HCT116 (cell line): ENCODE results near the gene GBX1. TPM values are rescaled to one million over a fixed set of nuclear protein-coding genes. Genes with fewer than 3 reads are reported as not detected.

Source experiments
- ATAC-seq: fragments of 200-7000 bp; cut with Tn5 transposase; 2 replicates; pipeline ENCODE4 v1.9.1; 2020; ENCODE audit warnings: mild to moderate bottlenecking, moderate library complexity
- BruUV-seq: library from RNA; stranded (reverse); fragments of 400-500 nt; replicated peaks from 2 replicates; lab custom pipeline; 2021; lab: Mats Ljungman, UMichigan
- CTCF ChIA-PET: fragments of 300-600 bp; sonication (Branson Sonifier 250); formaldehyde crosslinking; loops from one replicate; lab custom pipeline; 2021; ENCODE audit warnings: antibody characterized with exemption; lab: Charles Lee
- POLR2A ChIA-PET: fragments of 300-600, 350-600 bp; sonication (Branson Sonifier 250); formaldehyde crosslinking; loops from one replicate; lab custom pipeline; 2021; ENCODE audit warnings: antibody characterized with exemption; lab: Charles Lee
- RAD21 ChIA-PET, 2 experiments: fragments of 300-600 bp; sonication (Branson Sonifier 250); formaldehyde crosslinking; loops; one replicate each; lab custom pipeline; 2023; ENCODE audit warnings: low total read pairs in 2 of 2; ENCODE audit not compliant: uncharacterized antibody in 2 of 2, unreplicated experiment in 2 of 2, low non-redundant PET in 1 of 2; lab: Charles Lee
- DNase-seq: peaks from one replicate; pipeline ENCODE4 v3.0.0-alpha.2; 2010; ENCODE audit warnings: low read depth, low spot score
- H2AFZ ChIP-seq: fragments of 200-600 bp; shearing (Covaris generic), sonication (generic); 2 replicates; pipeline ENCODE4 v1.6.1; 2017; ENCODE audit warnings: low read depth, mixed run types, mixed read lengths, antibody characterized with exemption, low read length; ENCODE audit not compliant: poor library complexity, severe bottlenecking
- H3K27ac ChIP-seq: 2 replicates; pipeline ENCODE4 v1.5.1; 2012; ENCODE audit warnings: low read depth, low read length
- H3K27me3 ChIP-seq: fragments of 200-600 bp; sonication (generic); 2 replicates; pipeline ENCODE4 v1.6.1; 2016; ENCODE audit warnings: mixed run types, low read length, mixed read lengths; ENCODE audit not compliant: insufficient read depth
- H3K36me3 ChIP-seq, 2 experiments: fragments of 200-500 bp in 1 of 2; fragments of 200-600 bp in 1 of 2; sonication (Bioruptor generic) in 1 of 2; sonication (generic) in 1 of 2; 2 replicates each; pipeline versions ENCODE4 v1.5.1 to v1.6.1; 2014 to 2016; ENCODE audit warnings: low read length in 2 of 2, inconsistent platforms in 1 of 2, mixed read lengths in 1 of 2, mixed run types in 1 of 2; ENCODE audit not compliant: insufficient read depth in 2 of 2, control insufficient read depth in 1 of 2
- H3K4me1 ChIP-seq, 2 experiments: fragments of 200-600 bp in 1 of 2; sonication (generic) in 1 of 2; 2 replicates each; pipeline versions ENCODE4 v1.5.1 to v1.6.1; 2012 to 2017; ENCODE audit warnings: low read length in 2 of 2, inconsistent platforms in 1 of 2, mild to moderate bottlenecking in 1 of 2, mixed read lengths in 1 of 2, mixed run types in 1 of 2, moderate library complexity in 1 of 2; ENCODE audit not compliant: insufficient read depth in 2 of 2, control insufficient read depth in 1 of 2
- H3K4me2 ChIP-seq: fragments of 200-600 bp; sonication (generic); 2 replicates; pipeline ENCODE4 v1.6.1; 2017; ENCODE audit warnings: mixed run types, low read length, mixed read lengths
- H3K4me3 ChIP-seq, 2 experiments: fragments of 200-600 bp in 1 of 2; sonication (generic) in 1 of 2; replicated peaks in 1 of 2; 2 replicates each; pipeline ENCODE4 v1.5.1; 2011 to 2016; ENCODE audit warnings: low read length in 2 of 2, control low read depth in 1 of 2, low read depth in 1 of 2, mild to moderate bottlenecking in 1 of 2, mixed read lengths in 1 of 2, mixed run types in 1 of 2
- H3K79me2 ChIP-seq: fragments of 200-600 bp; sonication (generic); 2 replicates; pipeline ENCODE4 v1.6.1; 2017; ENCODE audit warnings: mild to moderate bottlenecking, mixed run types, low read length, moderate library complexity, mixed read lengths; ENCODE audit not compliant: insufficient read depth
- H3K9ac ChIP-seq: fragments of 200-600 bp; sonication (generic); 2 replicates; pipeline ENCODE4 v1.6.1; 2016; ENCODE audit warnings: low read length, mixed read lengths
- H3K9me2 ChIP-seq: fragments of 200-600 bp; sonication (generic), shearing (Covaris generic); 2 replicates; pipeline ENCODE4 v1.6.1; 2017; ENCODE audit warnings: mixed run types, mild to moderate bottlenecking, moderate library complexity; ENCODE audit not compliant: insufficient read depth
- H3K9me3 ChIP-seq, 2 experiments: fragments of 200-500 bp in 1 of 2; fragments of 200-600 bp in 1 of 2; sonication (Bioruptor generic) in 1 of 2; sonication (generic) in 1 of 2; 2 replicates each; pipeline ENCODE4 v1.6.1; 2014 to 2017; ENCODE audit warnings: low read length in 2 of 2, mixed read lengths in 2 of 2, inconsistent platforms in 1 of 2, low read depth in 1 of 2, mild to moderate bottlenecking in 1 of 2, mixed run types in 1 of 2, moderate library complexity in 1 of 2; ENCODE audit not compliant: control insufficient read depth in 1 of 2, insufficient read depth in 1 of 2
- H4K20me1 ChIP-seq: fragments of 200-600 bp; sonication (generic), shearing (Covaris generic); 2 replicates; pipeline ENCODE4 v1.6.1; 2017; ENCODE audit warnings: mixed run types, mild to moderate bottlenecking, moderate library complexity; ENCODE audit not compliant: insufficient read depth
- CEBPB ChIP-seq: IDR thresholded peaks from 2 replicates; pipeline ENCODE4 v1.6.1; 2012; ENCODE audit warnings: low read depth
- EGR1 ChIP-seq: IDR thresholded peaks from 2 replicates; pipeline ENCODE4 v1.6.1; 2012; ENCODE audit warnings: low read depth
- ELF1 ChIP-seq: IDR thresholded peaks from 2 replicates; pipeline ENCODE4 v1.6.1; 2012; ENCODE audit warnings: low read depth, borderline replicate concordance
- POLR2A ChIP-seq: IDR thresholded peaks from 2 replicates; pipeline ENCODE4 v1.7.0; 2011; ENCODE audit warnings: borderline replicate concordance; ENCODE audit not compliant: insufficient read depth, insufficient read length; ENCODE audit errors: extremely low read depth
- SIN3A ChIP-seq: IDR thresholded peaks from 2 replicates; pipeline ENCODE4 v1.6.1; 2012; ENCODE audit warnings: low read depth
- SP1 ChIP-seq: IDR thresholded peaks from 2 replicates; pipeline ENCODE4 v1.6.1; 2012; ENCODE audit warnings: low read depth
- intact Hi-C: fragments of 100-400 bp; cut with micrococcal nuclease; formaldehyde crosslinking; loops from 2 replicates; pipeline ENCODE4 v1.10.0; 2022
- total RNA-seq: library from RNA; stranded (reverse); gene quantifications from one replicate; pipeline ENCODE4 v1.2.1, GENCODE V29; 2021; ENCODE audit not compliant: unreplicated experiment
- TF ChIP-seq, protein P1 (sequence below): IDR thresholded peaks from 2 replicates; pipeline ENCODE4 v1.6.1; 2012; ENCODE audit warnings: low read depth

The GBX1 gene
- total RNA-seq, 1 experiment from 2014 or later = 0.86 TPM

DNA sequence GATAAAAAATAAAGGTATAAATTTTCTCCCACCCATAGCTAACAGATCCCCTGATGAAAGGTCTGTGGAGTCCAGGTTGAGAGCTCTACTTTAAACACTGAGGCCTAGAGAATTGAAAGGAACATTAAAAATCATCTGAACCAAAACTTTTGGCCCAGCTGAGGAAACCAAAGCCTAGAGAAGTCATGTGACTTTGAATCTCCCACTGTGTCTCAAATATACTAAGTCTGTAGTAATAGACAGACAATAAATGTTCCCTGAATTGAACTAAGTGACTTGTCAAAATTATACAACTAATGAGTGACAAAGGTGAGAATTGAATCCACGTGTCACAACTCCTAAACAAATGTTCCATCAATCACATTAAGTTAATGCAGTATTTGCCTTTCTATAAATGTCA, 5.7 kb downstream of the GBX1 start:
- Histone ChIP-seq H3K27ac (no peak overlapping the region), H3K9ac (no peak overlapping the region), H3K4me1 (peaks cover 3 to 11% of the 10 kb centered on the region in 2 experiments; a peak in 3 of 4 replicates), H3K9me2 (no peaks in the 10 kb centered on the region), H3K79me2 (no peaks in the 10 kb centered on the region), H3K4me2 (no peak overlapping the region), H3K36me3 (no peaks in the 10 kb centered on the region), H2AFZ (no peak overlapping the region), H3K27me3 (no peaks in the 10 kb centered on the region), H3K4me3 (no peak overlapping the region), H4K20me1 (no peaks in the 10 kb centered on the region), H3K9me3 (no peaks in the 10 kb centered on the region)
- TF ChIP-seq, protein P1, sequence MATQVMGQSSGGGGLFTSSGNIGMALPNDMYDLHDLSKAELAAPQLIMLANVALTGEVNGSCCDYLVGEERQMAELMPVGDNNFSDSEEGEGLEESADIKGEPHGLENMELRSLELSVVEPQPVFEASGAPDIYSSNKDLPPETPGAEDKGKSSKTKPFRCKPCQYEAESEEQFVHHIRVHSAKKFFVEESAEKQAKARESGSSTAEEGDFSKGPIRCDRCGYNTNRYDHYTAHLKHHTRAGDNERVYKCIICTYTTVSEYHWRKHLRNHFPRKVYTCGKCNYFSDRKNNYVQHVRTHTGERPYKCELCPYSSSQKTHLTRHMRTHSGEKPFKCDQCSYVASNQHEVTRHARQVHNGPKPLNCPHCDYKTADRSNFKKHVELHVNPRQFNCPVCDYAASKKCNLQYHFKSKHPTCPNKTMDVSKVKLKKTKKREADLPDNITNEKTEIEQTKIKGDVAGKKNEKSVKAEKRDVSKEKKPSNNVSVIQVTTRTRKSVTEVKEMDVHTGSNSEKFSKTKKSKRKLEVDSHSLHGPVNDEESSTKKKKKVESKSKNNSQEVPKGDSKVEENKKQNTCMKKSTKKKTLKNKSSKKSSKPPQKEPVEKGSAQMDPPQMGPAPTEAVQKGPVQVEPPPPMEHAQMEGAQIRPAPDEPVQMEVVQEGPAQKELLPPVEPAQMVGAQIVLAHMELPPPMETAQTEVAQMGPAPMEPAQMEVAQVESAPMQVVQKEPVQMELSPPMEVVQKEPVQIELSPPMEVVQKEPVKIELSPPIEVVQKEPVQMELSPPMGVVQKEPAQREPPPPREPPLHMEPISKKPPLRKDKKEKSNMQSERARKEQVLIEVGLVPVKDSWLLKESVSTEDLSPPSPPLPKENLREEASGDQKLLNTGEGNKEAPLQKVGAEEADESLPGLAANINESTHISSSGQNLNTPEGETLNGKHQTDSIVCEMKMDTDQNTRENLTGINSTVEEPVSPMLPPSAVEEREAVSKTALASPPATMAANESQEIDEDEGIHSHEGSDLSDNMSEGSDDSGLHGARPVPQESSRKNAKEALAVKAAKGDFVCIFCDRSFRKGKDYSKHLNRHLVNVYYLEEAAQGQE = no peak
- TF ChIP-seq POLR2A = no peak
- TF ChIP-seq ELF1 = no peak
- no peak for TF ChIP-seq EGR1
- no peak for TF ChIP-seq SIN3A
- TF ChIP-seq SP1 = no peak
- no peak for TF ChIP-seq CEBPB
- ChIA-PET POLR2A (no interaction called here), RAD21 (no interaction called here), CTCF (no interaction called here)
- BruUV-seq = no TSS peak
- ATAC-seq (no peak), DNase-seq (no peak)
- intact Hi-C loops = no loop called here
